H1 (cell line): ENCODE results near the gene LYVE1.

Experiments
- EP300 ChIP-seq, 2 experiments: IDR thresholded peaks; 1 replicate in 1 of 2; 2 replicates in 1 of 2; pipeline ENCODE4 v1.6.1; 2011 to 2012; ENCODE audit warnings: low read depth in 2 of 2, low read length in 2 of 2, mild to moderate bottlenecking in 2 of 2, borderline replicate concordance in 1 of 2, inconsistent platforms in 1 of 2, moderate library complexity in 1 of 2
- EZH2 ChIP-seq: fragments of 200-600 bp; sonication (generic); IDR thresholded peaks from 2 replicates; pipeline ENCODE4 v1.7.1; 2012; ENCODE audit warnings: low read depth, mild to moderate bottlenecking, moderate library complexity, low read length, inconsistent platforms; ENCODE audit not compliant: severe bottlenecking
- JUND ChIP-seq: IDR thresholded peaks from 2 replicates; pipeline ENCODE4 v1.6.1; 2011; ENCODE audit warnings: mild to moderate bottlenecking, improper control_type of control experiment, low read length
- POLR2A ChIP-seq, 2 experiments: IDR thresholded peaks; 1 replicate in 1 of 2; 2 replicates in 1 of 2; pipeline ENCODE4 v1.6.1; 2011; ENCODE audit warnings: low read depth in 2 of 2, low read length in 2 of 2, mild to moderate bottlenecking in 2 of 2; ENCODE audit errors: control extremely low read depth in 1 of 2
- RAD21 ChIP-seq, 2 experiments: IDR thresholded peaks in 1 of 2; conservative IDR thresholded peaks in 1 of 2; 2 replicates each; pipeline ENCODE4 v1.6.1; 2011; ENCODE audit warnings: low read depth in 2 of 2, low read length in 2 of 2, improper control_type of control experiment in 1 of 2, inconsistent platforms in 1 of 2, mild to moderate bottlenecking in 1 of 2, moderate library complexity in 1 of 2
- SP1 ChIP-seq: IDR thresholded peaks from 2 replicates; pipeline ENCODE4 v1.6.1; 2011; ENCODE audit warnings: low read depth, low read length
- YY1 ChIP-seq: IDR thresholded peaks from 2 replicates; pipeline ENCODE4 v1.6.1; 2011; ENCODE audit warnings: low read depth, mild to moderate bottlenecking, low read length
- ZNF274 ChIP-seq: IDR thresholded peaks from 2 replicates; pipeline ENCODE4 v1.7.0; 2012; ENCODE audit warnings: low read length, borderline replicate concordance; ENCODE audit errors: extremely low read depth
- TF ChIP-seq, protein P1 (sequence below), 3 experiments: IDR thresholded peaks; 1 replicate in 2 of 3; 2 replicates in 1 of 3; pipeline versions ENCODE4 v1.5.1 to v1.6.1; 2011; ENCODE audit warnings: low read length in 3 of 3, mild to moderate bottlenecking in 3 of 3, inconsistent platforms in 2 of 3, low read depth in 1 of 3, moderate library complexity in 1 of 3; ENCODE audit not compliant: insufficient read depth in 1 of 3; ENCODE audit errors: control extremely low read depth in 1 of 3
- TF ChIP-seq, protein P2 (sequence below): IDR thresholded peaks from 2 replicates; pipeline ENCODE4 v1.6.1; 2012; ENCODE audit warnings: low read length, inconsistent platforms

DNA sequence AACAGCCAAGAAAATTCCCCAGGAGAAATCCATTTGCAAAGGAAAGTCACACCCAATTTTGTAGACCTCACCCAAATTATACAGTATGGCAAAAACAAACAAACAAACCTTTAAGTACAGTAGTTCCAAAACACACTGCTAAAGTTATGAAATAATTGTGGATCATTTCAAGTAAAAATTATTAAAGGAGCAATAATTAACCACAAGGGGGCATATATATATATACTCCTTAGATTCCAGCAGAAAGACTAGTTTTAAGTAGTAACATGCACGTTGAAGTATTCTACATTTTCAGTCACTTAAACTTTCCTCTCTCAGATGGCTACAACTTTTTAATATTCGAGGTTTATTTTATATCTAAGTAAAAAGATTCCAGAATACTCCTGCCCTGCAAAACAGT lies 54.3 kb downstream of the LYVE1 start:
- TF ChIP-seq YY1 (no peak), EP300 (IDR thresholded peaks at IDR 0.05; ENCODE audit: borderline replicate concordance in 1 of 2, low read depth in 2 of 2, low read length in 2 of 2) (no peak), POLR2A (IDR thresholded peaks at IDR 0.05; ENCODE audit: control extremely low read depth in 1 of 2, low read depth in 2 of 2, low read length in 2 of 2) (no peak), EZH2 (no peak), ZNF274 (no peak), JUND (no peak), RAD21 (IDR thresholded peaks at IDR 0.05 in 1 of 2, conservative IDR thresholded peaks at IDR 0.05 in 1 of 2; ENCODE audit: low read depth in 2 of 2, low read length in 2 of 2) (no peak), SP1 (no peak)
- TF ChIP-seq, protein P1, sequence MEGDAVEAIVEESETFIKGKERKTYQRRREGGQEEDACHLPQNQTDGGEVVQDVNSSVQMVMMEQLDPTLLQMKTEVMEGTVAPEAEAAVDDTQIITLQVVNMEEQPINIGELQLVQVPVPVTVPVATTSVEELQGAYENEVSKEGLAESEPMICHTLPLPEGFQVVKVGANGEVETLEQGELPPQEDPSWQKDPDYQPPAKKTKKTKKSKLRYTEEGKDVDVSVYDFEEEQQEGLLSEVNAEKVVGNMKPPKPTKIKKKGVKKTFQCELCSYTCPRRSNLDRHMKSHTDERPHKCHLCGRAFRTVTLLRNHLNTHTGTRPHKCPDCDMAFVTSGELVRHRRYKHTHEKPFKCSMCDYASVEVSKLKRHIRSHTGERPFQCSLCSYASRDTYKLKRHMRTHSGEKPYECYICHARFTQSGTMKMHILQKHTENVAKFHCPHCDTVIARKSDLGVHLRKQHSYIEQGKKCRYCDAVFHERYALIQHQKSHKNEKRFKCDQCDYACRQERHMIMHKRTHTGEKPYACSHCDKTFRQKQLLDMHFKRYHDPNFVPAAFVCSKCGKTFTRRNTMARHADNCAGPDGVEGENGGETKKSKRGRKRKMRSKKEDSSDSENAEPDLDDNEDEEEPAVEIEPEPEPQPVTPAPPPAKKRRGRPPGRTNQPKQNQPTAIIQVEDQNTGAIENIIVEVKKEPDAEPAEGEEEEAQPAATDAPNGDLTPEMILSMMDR (IDR thresholded peaks at IDR 0.05; ENCODE audit: control extremely low read depth in 1 of 3, insufficient read depth in 1 of 3, low read depth in 1 of 3, low read length in 3 of 3), result no peak
- TF ChIP-seq, protein P2, sequence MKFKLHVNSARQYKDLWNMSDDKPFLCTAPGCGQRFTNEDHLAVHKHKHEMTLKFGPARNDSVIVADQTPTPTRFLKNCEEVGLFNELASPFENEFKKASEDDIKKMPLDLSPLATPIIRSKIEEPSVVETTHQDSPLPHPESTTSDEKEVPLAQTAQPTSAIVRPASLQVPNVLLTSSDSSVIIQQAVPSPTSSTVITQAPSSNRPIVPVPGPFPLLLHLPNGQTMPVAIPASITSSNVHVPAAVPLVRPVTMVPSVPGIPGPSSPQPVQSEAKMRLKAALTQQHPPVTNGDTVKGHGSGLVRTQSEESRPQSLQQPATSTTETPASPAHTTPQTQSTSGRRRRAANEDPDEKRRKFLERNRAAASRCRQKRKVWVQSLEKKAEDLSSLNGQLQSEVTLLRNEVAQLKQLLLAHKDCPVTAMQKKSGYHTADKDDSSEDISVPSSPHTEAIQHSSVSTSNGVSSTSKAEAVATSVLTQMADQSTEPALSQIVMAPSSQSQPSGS, result no peak
